Measurements from ENCODE around the gene TRIM69. TPM values are rescaled to one million over a fixed set of nuclear protein-coding genes. Genes with fewer than 3 reads are reported as not detected.

The TRIM69 gene
- total RNA-seq, 1 donor from 2014 or later = 24.9 TPM

GRCh38 chr15:44713006-44713966, 23.0 kb upstream of the TRIM69 start:
- TF ChIP-seq CTCF (conservative IDR thresholded peaks at IDR 0.05) = peak; percentile 29
- DNase-seq (ENCODE audit: extremely low spot score, unreplicated experiment) = no peak
- Mint-ChIP-seq H3K36me3 (peaks cover 24% of the 10 kb centered on the region), H3K9me3 (no peaks in the 10 kb centered on the region), H3K27ac (peak overlapping the region; percentile 80), H3K27me3 (no peaks in the 10 kb centered on the region), H3K4me1 (ENCODE audit: unreplicated experiment) (peaks cover 15% of the 10 kb centered on the region), H3K4me3 (peak overlapping the region; percentile 100)

- TF ChIP-seq CTCF (conservative IDR thresholded peaks at IDR 0.05) = no peak
- H3K36me3 Mint-ChIP-seq = peaks cover 24% of the 10 kb centered on the region
- no peak for DNase-seq (ENCODE audit: extremely low spot score, unreplicated experiment)
- no peaks in the 10 kb centered on the region for H3K27me3 Mint-ChIP-seq
- H3K27ac Mint-ChIP-seq = no peak overlapping the region
- H3K4me3 Mint-ChIP-seq = no peak overlapping the region
- no peaks in the 10 kb centered on the region for H3K9me3 Mint-ChIP-seq
- H3K4me1 Mint-ChIP-seq (ENCODE audit: unreplicated experiment) = peaks cover 15% of the 10 kb centered on the region
Measured at GRCh38 chr15:44715142-44715796, 21.1 kb upstream of the TRIM69 start.

GRCh38 chr15:44715797-44716334, 20.5 kb upstream of the TRIM69 start:
- H3K9me3 Mint-ChIP-seq = no peaks in the 10 kb centered on the region
- DNase-seq (ENCODE audit: extremely low spot score, unreplicated experiment) = no peak

GRCh38 chr15:44716983-44717602, 19.2 kb upstream of the TRIM69 start:
- Mint-ChIP-seq H3K27me3 (no peaks in the 10 kb centered on the region), H3K36me3 (peaks cover 24% of the 10 kb centered on the region), H3K4me3 (no peak overlapping the region), H3K27ac (no peak overlapping the region), H3K4me1 (ENCODE audit: unreplicated experiment) (peaks cover 11% of the 10 kb centered on the region), H3K9me3 (no peaks in the 10 kb centered on the region)
- no peak for DNase-seq (ENCODE audit: extremely low spot score, unreplicated experiment)
- TF ChIP-seq CTCF (conservative IDR thresholded peaks at IDR 0.05) = no peak

More at GRCh38 chr15:44715797-44716334, 20.5 kb upstream of the TRIM69 start:
- Mint-ChIP-seq H3K27me3 (no peaks in the 10 kb centered on the region), H3K36me3 (peaks cover 24% of the 10 kb centered on the region), H3K4me1 (ENCODE audit: unreplicated experiment) (peaks cover 15% of the 10 kb centered on the region), H3K27ac (no peak overlapping the region), H3K4me3 (no peak overlapping the region)
- no peak for TF ChIP-seq CTCF (conservative IDR thresholded peaks at IDR 0.05)

- Mint-ChIP-seq H3K4me3 (no peak overlapping the region), H3K27me3 (no peaks in the 10 kb centered on the region), H3K27ac (no peak overlapping the region), H3K9me3 (no peaks in the 10 kb centered on the region), H3K36me3 (peaks cover 24% of the 10 kb centered on the region), H3K4me1 (ENCODE audit: unreplicated experiment) (peaks cover 4% of the 10 kb centered on the region)
- no peak for TF ChIP-seq CTCF (conservative IDR thresholded peaks at IDR 0.05)
- DNase-seq (ENCODE audit: extremely low spot score, unreplicated experiment) = no peak
Measured at GRCh38 chr15:44718180-44718926, 18.0 kb upstream of the TRIM69 start.
